ENCODE results near the gene STIM2.

GRCh38 chr4:27009539-27009938 lies 148.9 kb downstream of the STIM2 start:
- TF ChIP-seq, protein P1, sequence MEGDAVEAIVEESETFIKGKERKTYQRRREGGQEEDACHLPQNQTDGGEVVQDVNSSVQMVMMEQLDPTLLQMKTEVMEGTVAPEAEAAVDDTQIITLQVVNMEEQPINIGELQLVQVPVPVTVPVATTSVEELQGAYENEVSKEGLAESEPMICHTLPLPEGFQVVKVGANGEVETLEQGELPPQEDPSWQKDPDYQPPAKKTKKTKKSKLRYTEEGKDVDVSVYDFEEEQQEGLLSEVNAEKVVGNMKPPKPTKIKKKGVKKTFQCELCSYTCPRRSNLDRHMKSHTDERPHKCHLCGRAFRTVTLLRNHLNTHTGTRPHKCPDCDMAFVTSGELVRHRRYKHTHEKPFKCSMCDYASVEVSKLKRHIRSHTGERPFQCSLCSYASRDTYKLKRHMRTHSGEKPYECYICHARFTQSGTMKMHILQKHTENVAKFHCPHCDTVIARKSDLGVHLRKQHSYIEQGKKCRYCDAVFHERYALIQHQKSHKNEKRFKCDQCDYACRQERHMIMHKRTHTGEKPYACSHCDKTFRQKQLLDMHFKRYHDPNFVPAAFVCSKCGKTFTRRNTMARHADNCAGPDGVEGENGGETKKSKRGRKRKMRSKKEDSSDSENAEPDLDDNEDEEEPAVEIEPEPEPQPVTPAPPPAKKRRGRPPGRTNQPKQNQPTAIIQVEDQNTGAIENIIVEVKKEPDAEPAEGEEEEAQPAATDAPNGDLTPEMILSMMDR (IDR thresholded peaks at IDR 0.05; ENCODE audit: borderline replicate concordance, extremely low read depth, low read length, poor library complexity, severe bottlenecking) = no peak
- TF ChIP-seq EZH2 (IDR thresholded peaks at IDR 0.05; ENCODE audit: borderline replicate concordance, low read depth, low read length, severe bottlenecking) = no peak

All from DND-41 (cell line).